GM21528 (cell line): Measurements from ENCODE around the gene RBPJ.

Experiments used
- ATAC-seq: cut with Tn5 transposase; IDR thresholded peaks from one replicate; pipeline ENCODE4 v1.9.1; 2021; ENCODE audit warnings: mild to moderate bottlenecking, moderate library complexity; ENCODE audit not compliant: unreplicated experiment, low FRiP score

Gene RBPJ

GRCh38 chr4:26476545-26476944 lies 155.7 kb downstream of the RBPJ start:
- no peak for ATAC-seq

- no peak for ATAC-seq
These were observed 157.5 kb downstream of the RBPJ start for GRCh38 chr4:26478330-26478729.

GRCh38 chr4:26482508-26483462 lies 162.0 kb downstream of the RBPJ start:
- no peak for ATAC-seq

- ATAC-seq, result no peak
These were observed 163.3 kb downstream of the RBPJ start for GRCh38 chr4:26484032-26484515.

GRCh38 chr4:26484516-26484915 lies 163.7 kb downstream of the RBPJ start:
- no peak for ATAC-seq
